ENCODE results near the gene GPX2. TPM values are rescaled to one million over a fixed set of nuclear protein-coding genes. Genes with fewer than 3 reads are reported as not detected.

The GPX2 gene
- total and polyA plus RNA-seq, 2 experiments from 2014 or later = 0.78 to 2.2 TPM

- peaks cover 28% of the 10 kb centered on the region for H3K4me1 ChIP-seq (ENCODE audit: insufficient read depth)
- H4K20me1 ChIP-seq (replicated peaks; ENCODE audit: insufficient read depth) = no peaks in the 10 kb centered on the region; the same call in 1 of the 2 replicates
- Mint-ChIP-seq H3K27me3 (ENCODE audit: insufficient read depth, low read depth, poor library complexity) (peaks cover 4% of the 10 kb centered on the region), H3K36me3 (ENCODE audit: low read depth) (peaks cover 29% of the 10 kb centered on the region), H3K27ac (peak overlapping the region; percentile 79), H3K4me3 (no peak overlapping the region), H3K9me3 (no peaks in the 10 kb centered on the region; the same call in 2 of the 3 replicates), H3K4me1 (peaks cover 40% of the 10 kb centered on the region)
- ATAC-seq (peak; percentile 64), DNase-seq (ENCODE audit: low spot score) (peak; percentile 64)
- no peak overlapping the region for H3K4me3 ChIP-seq
- H3K79me2 ChIP-seq (replicated peaks; ENCODE audit: insufficient read depth) = no peaks in the 10 kb centered on the region; the same call in 1 of the 2 replicates
- peaks cover 5% of the 10 kb centered on the region; the same call in 1 of the 2 replicates for H3K36me3 ChIP-seq (ENCODE audit: insufficient read depth)
- no peak for TF ChIP-seq POLR2AphosphoS5 (IDR thresholded peaks at IDR 0.05; ENCODE audit: low read depth)
- peak; percentile 44 to 57 for TF ChIP-seq CTCF (conservative IDR thresholded peaks at IDR 0.05; ENCODE audit: low read depth in 2 of 2)
- peaks cover 10% of the 10 kb centered on the region for H3F3A ChIP-seq (replicated peaks; ENCODE audit: low read depth)
- H2AFZ ChIP-seq = no peak overlapping the region
- no peaks in the 10 kb centered on the region for H3K27me3 ChIP-seq (ENCODE audit: insufficient read depth)
- H3K27ac ChIP-seq (ENCODE audit: low read depth) = no peak overlapping the region; the same call in 1 of the 2 replicates
- H3K4me2 ChIP-seq = no peak overlapping the region
- no peaks in the 10 kb centered on the region for H3K9me2 ChIP-seq (ENCODE audit: insufficient read depth)
These were observed 10.2 kb upstream of the GPX2 start for GRCh38 chr14:64952598-64953309.

GRCh38 chr14:64951724-64952123 lies 9.2 kb upstream of the GPX2 start:
- H3K27ac ChIP-seq (ENCODE audit: low read depth) = no peak overlapping the region
- peaks cover 5% of the 10 kb centered on the region; the same call in 1 of the 2 replicates for H3K36me3 ChIP-seq (ENCODE audit: insufficient read depth)
- no peak overlapping the region for H3K4me3 ChIP-seq
- H3K9me3 Mint-ChIP-seq = no peaks in the 10 kb centered on the region; the same call in 2 of the 3 replicates
- ATAC-seq = no peak
- H3K36me3 Mint-ChIP-seq (ENCODE audit: low read depth) = peaks cover 33% of the 10 kb centered on the region
- DNase-seq (ENCODE audit: low spot score) = no peak
- H3K27me3 ChIP-seq (ENCODE audit: insufficient read depth) = no peaks in the 10 kb centered on the region
- H3K4me2 ChIP-seq = no peak overlapping the region
- H4K20me1 ChIP-seq (replicated peaks; ENCODE audit: insufficient read depth) = no peaks in the 10 kb centered on the region
- no peak overlapping the region for H3K27ac Mint-ChIP-seq
- H3K4me1 Mint-ChIP-seq = peaks cover 31% of the 10 kb centered on the region
- H2AFZ ChIP-seq = no peak overlapping the region
- peaks cover 2% of the 10 kb centered on the region; the same call in 1 of the 2 replicates for H3F3A ChIP-seq (replicated peaks; ENCODE audit: low read depth)
- peaks cover 4% of the 10 kb centered on the region for H3K27me3 Mint-ChIP-seq (ENCODE audit: insufficient read depth, low read depth, poor library complexity)
- no peak overlapping the region for H3K4me3 Mint-ChIP-seq
- no peaks in the 10 kb centered on the region for H3K9me2 ChIP-seq (ENCODE audit: insufficient read depth)
- H3K4me1 ChIP-seq (ENCODE audit: insufficient read depth) = peaks cover 20% of the 10 kb centered on the region
- no peaks in the 10 kb centered on the region; the same call in 1 of the 2 replicates for H3K79me2 ChIP-seq (replicated peaks; ENCODE audit: insufficient read depth)
- TF ChIP-seq REST (IDR thresholded peaks at IDR 0.05; ENCODE audit: unreplicated experiment) (no peak), ZNF331 (CRISPR knock-in tag; IDR thresholded peaks at IDR 0.05; ENCODE audit: low read depth) (no peak), ETS1 (IDR thresholded peaks at IDR 0.05) (no peak), CREB1 (CRISPR knock-in tag; IDR thresholded peaks at IDR 0.05; ENCODE audit: low read depth) (no peak), ZNF462 (CRISPR knock-in tag; IDR thresholded peaks at IDR 0.05) (no peak)

All from GM23338 (cell line).